ENCODE data around the gene HK1. TPM values are rescaled to one million over a fixed set of nuclear protein-coding genes. Genes with fewer than 3 reads are reported as not detected.
A peak's percentile ranks its signal among the peaks of the same experiment; 100 is the strongest.

The HK1 gene
- total RNA-seq, 1 donor from 2014 or later: 168 TPM

- no peak for DNase-seq
- intact Hi-C loops (cut with DNase I): no loop called here
- no peak for ATAC-seq (ENCODE audit: poor library complexity)
These were observed 104.3 kb downstream of the HK1 start for GRCh38 chr10:69382382-69383117.

GRCh38 chr10:69383558-69383957 lies 105.3 kb downstream of the HK1 start:
- ATAC-seq (ENCODE audit: poor library complexity) (peak; percentile 77), DNase-seq (peak; percentile 56)
- intact Hi-C loops (cut with DNase I): no loop called here

- ATAC-seq (ENCODE audit: poor library complexity) (no peak), DNase-seq (no peak)
- intact Hi-C loops (cut with DNase I): no loop called here
These were observed 106.0 kb downstream of the HK1 start for GRCh38 chr10:69384320-69384719.

GRCh38 chr10:69385454-69386350 lies 107.4 kb downstream of the HK1 start:
- intact Hi-C loops (cut with DNase I): no loop called here

GRCh38 chr10:69387500-69387899 lies 109.2 kb downstream of the HK1 start:
- no peak for ATAC-seq (ENCODE audit: poor library complexity)
- intact Hi-C loops (cut with DNase I): no loop called here
- no peak for DNase-seq

More at GRCh38 chr10:69385454-69386350, 107.4 kb downstream of the HK1 start:
- ATAC-seq (ENCODE audit: poor library complexity): no peak
- no peak for DNase-seq

GRCh38 chr10:69388488-69388887 lies 110.2 kb downstream of the HK1 start:
- intact Hi-C loops (cut with DNase I): no loop called here
- DNase-seq: no peak
- ATAC-seq (ENCODE audit: poor library complexity): no peak

GRCh38 chr10:69389827-69390490 lies 111.7 kb downstream of the HK1 start:
- ATAC-seq (ENCODE audit: poor library complexity): peak; percentile 50
- intact Hi-C loops (cut with DNase I): loop anchor here (5.0 kb wide), 1 partner anchor 73 kb away; no protein-coding TSS in a partner anchor
- peak; percentile 76 for DNase-seq

- ATAC-seq (ENCODE audit: poor library complexity): peak; percentile 66
- DNase-seq: peak; percentile 60
- intact Hi-C loops (cut with DNase I): loop anchor here (5.0 kb wide), 1 partner anchor 74 kb away; no protein-coding TSS in a partner anchor
These were observed 112.9 kb downstream of the HK1 start for GRCh38 chr10:69391158-69391557.

GRCh38 chr10:69392481-69393000 lies 114.2 kb downstream of the HK1 start:
- peak; percentile 92 for ATAC-seq (ENCODE audit: poor library complexity)
- intact Hi-C loops (cut with DNase I): loop anchor here (1.0 to 5.0 kb wide), 2 partner anchors 75 to 155 kb away; no protein-coding TSS in a partner anchor

GRCh38 chr10:69394020-69394419 lies 115.7 kb downstream of the HK1 start:
- DNase-seq: no peak
- no peak for ATAC-seq (ENCODE audit: poor library complexity)
- intact Hi-C loops (cut with DNase I): loop anchor here (5.0 kb wide), 1 partner anchor 77 kb away; no protein-coding TSS in a partner anchor

More at GRCh38 chr10:69392481-69393000, 114.2 kb downstream of the HK1 start:
- peak; percentile 91 for DNase-seq

GRCh38 chr10:69397972-69398371 lies 119.7 kb downstream of the HK1 start:
- DNase-seq (no peak), ATAC-seq (ENCODE audit: poor library complexity) (peak; percentile 78)
- intact Hi-C loops (cut with DNase I): no loop called here

- DNase-seq: no peak
- intact Hi-C loops (cut with DNase I): no loop called here
- peak; percentile 14 for ATAC-seq (ENCODE audit: poor library complexity)
These were observed 120.2 kb downstream of the HK1 start for GRCh38 chr10:69398466-69398865.

- intact Hi-C loops (cut with DNase I): no loop called here
- DNase-seq: no peak
These were observed 122.6 kb downstream of the HK1 start for GRCh38 chr10:69400936-69401335.

GRCh38 chr10:69401416-69401815 lies 123.1 kb downstream of the HK1 start:
- ATAC-seq (ENCODE audit: poor library complexity) (no peak), DNase-seq (no peak)
- intact Hi-C loops (cut with DNase I): no loop called here

More at GRCh38 chr10:69400936-69401335, 122.6 kb downstream of the HK1 start:
- no peak for ATAC-seq (ENCODE audit: poor library complexity)

GRCh38 chr10:69402386-69402785 lies 124.1 kb downstream of the HK1 start:
- ATAC-seq (ENCODE audit: poor library complexity) (no peak), DNase-seq (no peak)
- intact Hi-C loops (cut with DNase I): no loop called here

- ATAC-seq (ENCODE audit: poor library complexity): no peak
These were observed 124.8 kb downstream of the HK1 start for GRCh38 chr10:69403066-69403465.

GRCh38 chr10:69403519-69403918 lies 125.2 kb downstream of the HK1 start:
- DNase-seq: no peak
- intact Hi-C loops (cut with DNase I): no loop called here
- no peak for ATAC-seq (ENCODE audit: poor library complexity)

More at GRCh38 chr10:69403066-69403465, 124.8 kb downstream of the HK1 start:
- no peak for DNase-seq
- intact Hi-C loops (cut with DNase I): no loop called here

- no peak for ATAC-seq (ENCODE audit: poor library complexity)
- intact Hi-C loops (cut with DNase I): no loop called here
- no peak for DNase-seq
These were observed 126.5 kb downstream of the HK1 start for GRCh38 chr10:69404786-69405185.

GRCh38 chr10:69405221-69405620 lies 126.9 kb downstream of the HK1 start:
- intact Hi-C loops (cut with DNase I): no loop called here
- DNase-seq: no peak
- ATAC-seq (ENCODE audit: poor library complexity): no peak

Measured in Right ventricle myocardium superior (tissue), 1 donor.